Neuronal stem cell (in vitro differentiated cells): ENCODE measurements around the gene IQCE.

Experiments
- DNase-seq: peaks from one replicate; pipeline ENCODE4 v3.0.0-alpha.2; 2013; ENCODE audit warnings: low spot score
- H2AFZ ChIP-seq: one replicate; pipeline ENCODE4 v1.6.1; 2013; ENCODE audit warnings: mild to moderate bottlenecking, low read length, inconsistent platforms
- H2AK5ac ChIP-seq: 2 replicates; pipeline ENCODE4 v1.6.1; 2013; ENCODE audit warnings: low read depth, mild to moderate bottlenecking, inconsistent platforms, low read length, moderate library complexity, mixed read lengths
- H2BK120ac ChIP-seq: 2 replicates; pipeline ENCODE4 v1.6.1; 2013; ENCODE audit warnings: low read depth, mild to moderate bottlenecking, inconsistent platforms, low read length, moderate library complexity, mixed read lengths
- H2BK12ac ChIP-seq: one replicate; pipeline ENCODE4 v1.6.1; 2013; ENCODE audit warnings: low read length, inconsistent platforms
- H2BK15ac ChIP-seq: 2 replicates; pipeline ENCODE4 v1.6.1; 2013; ENCODE audit warnings: mild to moderate bottlenecking, low read length, inconsistent platforms, mixed read lengths
- H2BK5ac ChIP-seq: one replicate; pipeline ENCODE4 v1.6.1; 2013; ENCODE audit warnings: inconsistent platforms, mild to moderate bottlenecking, low read length, moderate library complexity
- H3K14ac ChIP-seq: one replicate; pipeline ENCODE4 v1.6.1; 2013; ENCODE audit warnings: low read length, inconsistent platforms
- H3K18ac ChIP-seq: 2 replicates; pipeline ENCODE4 v1.6.1; 2013; ENCODE audit warnings: low read length, inconsistent platforms
- H3K23ac ChIP-seq: 2 replicates; pipeline ENCODE4 v1.6.1; 2013; ENCODE audit warnings: low read depth, mild to moderate bottlenecking, mixed read lengths, low read length, inconsistent platforms; ENCODE audit not compliant: poor library complexity
- H3K27ac ChIP-seq: replicated peaks from 3 replicates; pipeline ENCODE4 v1.5.1; 2013; ENCODE audit warnings: low read length, inconsistent platforms
- H3K27me3 ChIP-seq, 3 experiments: 2 replicates each; pipeline ENCODE4 v1.6.1; 2013; ENCODE audit warnings: low read length in 3 of 3, mild to moderate bottlenecking in 2 of 3, inconsistent platforms in 1 of 3, low read depth in 1 of 3, mixed read lengths in 1 of 3, moderate library complexity in 1 of 3; ENCODE audit not compliant: control insufficient read depth in 3 of 3, insufficient read depth in 3 of 3
- H3K36me3 ChIP-seq, 2 donors: replicated peaks in 1 of 2; 2 replicates each; pipeline ENCODE4 v1.6.1; 2013; ENCODE audit warnings: low read length in 2 of 2; ENCODE audit not compliant: control insufficient read depth in 2 of 2, insufficient read depth in 2 of 2
- H3K4ac ChIP-seq: 2 replicates; pipeline ENCODE4 v1.6.1; 2013; ENCODE audit warnings: inconsistent platforms, mild to moderate bottlenecking, low read length, moderate library complexity
- H3K4me1 ChIP-seq, 2 donors: 1 replicate in 1 of 2; 2 replicates in 1 of 2; pipeline ENCODE4 v1.6.1; 2013; ENCODE audit warnings: low read length in 2 of 2, low read depth in 1 of 2; ENCODE audit not compliant: control insufficient read depth in 2 of 2, insufficient read depth in 1 of 2
- H3K4me2 ChIP-seq: one replicate; pipeline ENCODE4 v1.6.1; 2013; ENCODE audit warnings: mild to moderate bottlenecking, low read length, inconsistent platforms; ENCODE audit not compliant: insufficient read depth, poor library complexity, severe bottlenecking
- H3K4me3 ChIP-seq, 2 donors: 2 replicates each; pipeline ENCODE4 v1.5.1; 2013; ENCODE audit warnings: low read length in 2 of 2, mild to moderate bottlenecking in 2 of 2, inconsistent platforms in 1 of 2, moderate library complexity in 1 of 2
- H3K79me1 ChIP-seq: one replicate; pipeline ENCODE4 v1.6.1; 2013; ENCODE audit warnings: low read depth, mild to moderate bottlenecking, inconsistent platforms, low read length, moderate library complexity
- H3K9ac ChIP-seq: one replicate; pipeline ENCODE4 v1.6.1; 2013; ENCODE audit warnings: mild to moderate bottlenecking, low read depth, low read length, inconsistent platforms; ENCODE audit not compliant: poor library complexity
- H3K9me3 ChIP-seq, 2 donors: replicated peaks in 1 of 2; 2 replicates each; pipeline versions ENCODE3 to v1.6.1; 2013; ENCODE audit warnings: low read length in 2 of 2, mild to moderate bottlenecking in 2 of 2, inconsistent platforms in 1 of 2, low read depth in 1 of 2, mixed read lengths in 1 of 2, moderate library complexity in 1 of 2; ENCODE audit not compliant: control insufficient read depth in 2 of 2, insufficient read depth in 1 of 2
- H4K8ac ChIP-seq: one replicate; pipeline ENCODE4 v1.6.1; 2013; ENCODE audit warnings: low read depth, mild to moderate bottlenecking, inconsistent platforms, low read length, moderate library complexity
- H4K91ac ChIP-seq: one replicate; pipeline ENCODE4 v1.6.1; 2013; ENCODE audit warnings: low read length, low read depth, mild to moderate bottlenecking, inconsistent platforms; ENCODE audit not compliant: poor library complexity
- WGBS, 2 donors: extraction: QIAGEN DNeasy Blood & Tissue Kit; methylation state at CpG; one replicate each; pipeline ENCODE4 v1.1.7; 2013; ENCODE audit warnings: missing lambda C conversion rate in 2 of 2, mixed read lengths in 1 of 2; ENCODE audit not compliant: insufficient read length in 2 of 2, insufficient replicate concordance in 1 of 2; ENCODE audit errors: extremely low coverage in 2 of 2; 5-methylcytosine and 5-hydroxymethylcytosine counted together

Gene IQCE

GRCh38 chr7:2605608-2606538 lies 47.1 kb downstream of the IQCE start:
- Histone ChIP-seq H3K4me1 (peaks cover 13 to 14% of the 10 kb centered on the region in 2 donors), H3K27me3 (no peaks in the 10 kb centered on the region), H2BK5ac (no peak overlapping the region), H3K27ac (no peak overlapping the region), H3K79me1 (peaks cover 1% of the 10 kb centered on the region), H2BK120ac (no peak overlapping the region), H3K36me3 (peaks cover 3 to 10% of the 10 kb centered on the region in 2 donors), H3K9me3 (no peaks in the 10 kb centered on the region), H2AK5ac (peak overlapping the region; percentile 89), H3K4ac (no peak overlapping the region), H2AFZ (no peak overlapping the region), H3K4me2 (no peak overlapping the region), H4K91ac (no peak overlapping the region), H4K8ac (no peak overlapping the region), H3K18ac (peak overlapping the region; percentile 90), H2BK15ac (no peak overlapping the region), H2BK12ac (peak overlapping the region; percentile 30), H3K14ac (peak overlapping the region; percentile 73), H3K9ac (no peak overlapping the region), H3K4me3 (no peak overlapping the region), H3K23ac (peak overlapping the region; percentile 29)
- WGBS, 2 donors: no CpG with 5 or more reads among the region's 38 CpGs
- no peak for DNase-seq

DNA sequence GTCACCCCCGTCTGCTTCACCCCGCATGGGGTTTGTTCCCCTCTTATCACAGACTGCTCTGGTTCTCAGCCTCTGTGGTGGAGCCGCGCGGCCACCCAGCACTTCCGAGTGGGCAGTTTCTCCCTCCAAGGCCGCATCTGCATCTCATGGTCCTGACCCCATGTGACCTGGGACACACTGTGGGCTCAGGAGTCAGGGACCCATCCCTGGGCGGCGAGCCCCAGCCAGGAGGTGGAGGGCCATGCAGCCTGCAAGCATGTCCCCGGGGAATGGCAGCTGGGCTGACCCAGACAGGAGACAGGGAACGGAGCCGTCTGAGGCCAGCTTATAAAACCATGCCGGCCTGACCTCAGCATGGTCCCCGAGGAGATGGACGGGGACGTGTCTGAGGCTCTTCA lies 47.8 kb downstream of the IQCE start:
- Histone ChIP-seq H2BK12ac (no peak overlapping the region), H3K23ac (no peak overlapping the region), H3K27me3 (no peaks in the 10 kb centered on the region), H3K4me3 (no peak overlapping the region), H3K4ac (no peak overlapping the region), H3K4me1 (peaks cover 14 to 17% of the 10 kb centered on the region in 2 donors), H3K36me3 (peaks cover 3 to 6% of the 10 kb centered on the region in 2 donors), H3K18ac (peak overlapping the region; percentile 90), H2BK5ac (peak overlapping the region; percentile 77), H3K14ac (peak overlapping the region; percentile 84), H3K79me1 (peaks cover 1% of the 10 kb centered on the region), H3K27ac (no peak overlapping the region), H3K9me3 (no peaks in the 10 kb centered on the region), H3K4me2 (no peak overlapping the region), H2AK5ac (peak overlapping the region; percentile 85), H4K91ac (no peak overlapping the region), H2BK120ac (no peak overlapping the region), H2BK15ac (no peak overlapping the region), H3K9ac (peak overlapping the region; percentile 63), H4K8ac (no peak overlapping the region), H2AFZ (no peak overlapping the region)
- WGBS, 2 donors: no CpG with 5 or more reads among the region's 16 CpGs
- DNase-seq: no peak

GRCh38 chr7:2607122-2607922 lies 48.5 kb downstream of the IQCE start:
- H3K9me3 ChIP-seq: no peaks in the 10 kb centered on the region

More at GRCh38 chr7:2607122-2607922, 48.5 kb downstream of the IQCE start:
- no peak overlapping the region for H4K8ac ChIP-seq
- H3K27ac ChIP-seq: no peak overlapping the region
- no peak overlapping the region for H2BK5ac ChIP-seq
- no CpG with 5 or more reads among the region's 26 CpGs for WGBS, 2 donors
- H2BK15ac ChIP-seq: no peak overlapping the region
- H2AK5ac ChIP-seq: no peak overlapping the region
- H2BK12ac ChIP-seq: no peak overlapping the region
- H3K14ac ChIP-seq: no peak overlapping the region
- H3K9ac ChIP-seq: no peak overlapping the region
- H3K4me1 ChIP-seq: peaks cover 14 to 21% of the 10 kb centered on the region in 2 donors
- DNase-seq: no peak
- H3K4me2 ChIP-seq: no peak overlapping the region
- no peak overlapping the region for H4K91ac ChIP-seq
- no peak overlapping the region for H3K23ac ChIP-seq
- H2BK120ac ChIP-seq: no peak overlapping the region
- H3K18ac ChIP-seq: peak overlapping the region; percentile 54
- no peaks in the 10 kb centered on the region for H3K27me3 ChIP-seq
- no peaks in the 10 kb centered on the region for H3K36me3 ChIP-seq
- no peak overlapping the region for H3K4me3 ChIP-seq
- H3K79me1 ChIP-seq: peaks cover 1% of the 10 kb centered on the region
- no peak overlapping the region for H3K4ac ChIP-seq
- no peak overlapping the region for H2AFZ ChIP-seq
